ENCODE measurements around the gene TRAF3.

Gene TRAF3

DNA sequence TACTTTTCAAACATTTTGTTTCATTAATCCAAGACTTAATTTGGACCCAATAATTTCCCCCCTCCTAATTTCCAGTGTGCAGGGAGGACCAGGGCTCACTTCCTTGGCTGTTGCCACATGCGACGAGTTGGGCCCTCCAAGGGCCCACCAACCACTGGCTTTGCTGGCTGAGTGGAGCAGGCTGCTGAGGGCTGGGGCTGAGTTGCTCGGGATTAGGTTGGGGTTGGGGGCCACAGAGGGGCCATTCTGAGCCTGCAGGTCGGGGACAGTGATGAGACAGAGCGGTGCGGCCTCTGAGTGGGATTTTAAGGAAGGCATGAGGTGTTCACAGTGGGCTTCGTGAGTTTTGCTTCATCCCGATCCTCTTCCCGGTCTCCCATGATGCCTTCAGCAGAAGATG lies 6.1 kb upstream of the TRAF3 start:
- Histone ChIP-seq H3K27me3 (replicated peaks) (no peaks in the 10 kb centered on the region), H3K4me3 (ENCODE audit: low read depth, low read length) (no peak overlapping the region), H3K36me3 (replicated peaks) (no peaks in the 10 kb centered on the region), H3K27ac (no peak overlapping the region)
- in situ Hi-C loops (cut with HindIII; ENCODE audit: low pct_ligation_motif_present, low sequenced_read_pairs) = no loop called here
- TF ChIP-seq, protein P1, sequence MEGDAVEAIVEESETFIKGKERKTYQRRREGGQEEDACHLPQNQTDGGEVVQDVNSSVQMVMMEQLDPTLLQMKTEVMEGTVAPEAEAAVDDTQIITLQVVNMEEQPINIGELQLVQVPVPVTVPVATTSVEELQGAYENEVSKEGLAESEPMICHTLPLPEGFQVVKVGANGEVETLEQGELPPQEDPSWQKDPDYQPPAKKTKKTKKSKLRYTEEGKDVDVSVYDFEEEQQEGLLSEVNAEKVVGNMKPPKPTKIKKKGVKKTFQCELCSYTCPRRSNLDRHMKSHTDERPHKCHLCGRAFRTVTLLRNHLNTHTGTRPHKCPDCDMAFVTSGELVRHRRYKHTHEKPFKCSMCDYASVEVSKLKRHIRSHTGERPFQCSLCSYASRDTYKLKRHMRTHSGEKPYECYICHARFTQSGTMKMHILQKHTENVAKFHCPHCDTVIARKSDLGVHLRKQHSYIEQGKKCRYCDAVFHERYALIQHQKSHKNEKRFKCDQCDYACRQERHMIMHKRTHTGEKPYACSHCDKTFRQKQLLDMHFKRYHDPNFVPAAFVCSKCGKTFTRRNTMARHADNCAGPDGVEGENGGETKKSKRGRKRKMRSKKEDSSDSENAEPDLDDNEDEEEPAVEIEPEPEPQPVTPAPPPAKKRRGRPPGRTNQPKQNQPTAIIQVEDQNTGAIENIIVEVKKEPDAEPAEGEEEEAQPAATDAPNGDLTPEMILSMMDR (IDR thresholded peaks at IDR 0.05; ENCODE audit: low read depth, low read length, missing control alignments) = no peak
- DNase-seq = no peak

DNA sequence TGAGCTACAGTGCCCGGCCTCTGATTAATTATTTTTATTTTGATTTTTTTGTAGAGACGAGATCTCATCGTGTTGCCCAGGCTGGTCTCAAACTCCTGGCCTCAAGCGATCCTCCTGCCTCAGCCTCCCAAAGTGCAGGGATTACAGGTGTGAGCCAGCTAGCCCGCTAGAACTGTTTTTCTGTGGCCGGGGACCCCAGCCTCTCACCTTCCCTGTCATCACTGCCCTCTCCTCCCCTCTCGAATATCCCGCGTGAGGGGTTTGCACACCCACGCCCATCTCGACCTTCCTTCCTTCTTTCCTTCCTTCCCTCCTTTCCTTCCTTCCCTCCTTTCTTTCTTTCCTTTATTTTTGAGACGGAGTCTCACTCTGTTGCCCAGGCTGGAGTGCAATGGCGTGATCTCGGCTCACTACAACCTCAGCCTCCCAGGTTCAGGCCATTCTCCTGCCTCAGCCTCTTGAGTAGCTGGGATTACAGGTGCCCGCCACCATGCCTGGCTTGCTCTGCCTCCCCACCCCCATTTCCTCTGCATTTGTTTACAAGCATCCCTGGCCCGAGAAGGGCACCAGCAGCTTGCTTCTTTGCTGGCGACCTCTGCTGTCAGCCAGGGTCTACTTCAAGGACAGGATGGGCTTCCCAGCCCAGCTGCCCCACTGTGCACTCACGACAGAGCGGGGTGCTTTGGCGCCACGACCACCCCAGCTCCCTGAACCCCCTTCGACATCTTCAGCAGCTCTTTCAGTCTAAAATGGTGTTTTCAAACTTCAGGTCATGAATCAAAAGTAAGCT lies 4.3 kb upstream of the TRAF3 start:
- H3K4me3 ChIP-seq (ENCODE audit: low read depth, low read length) = no peak overlapping the region
- no peak for DNase-seq
- H3K36me3 ChIP-seq (replicated peaks) = no peaks in the 10 kb centered on the region
- H3K27me3 ChIP-seq (replicated peaks) = no peaks in the 10 kb centered on the region
- TF ChIP-seq, protein P1 (IDR thresholded peaks at IDR 0.05; ENCODE audit: low read depth, low read length, missing control alignments) = peak; percentile 57
- in situ Hi-C loops (cut with HindIII; ENCODE audit: low pct_ligation_motif_present, low sequenced_read_pairs) = no loop called here
- no peak overlapping the region for H3K27ac ChIP-seq

DNA sequence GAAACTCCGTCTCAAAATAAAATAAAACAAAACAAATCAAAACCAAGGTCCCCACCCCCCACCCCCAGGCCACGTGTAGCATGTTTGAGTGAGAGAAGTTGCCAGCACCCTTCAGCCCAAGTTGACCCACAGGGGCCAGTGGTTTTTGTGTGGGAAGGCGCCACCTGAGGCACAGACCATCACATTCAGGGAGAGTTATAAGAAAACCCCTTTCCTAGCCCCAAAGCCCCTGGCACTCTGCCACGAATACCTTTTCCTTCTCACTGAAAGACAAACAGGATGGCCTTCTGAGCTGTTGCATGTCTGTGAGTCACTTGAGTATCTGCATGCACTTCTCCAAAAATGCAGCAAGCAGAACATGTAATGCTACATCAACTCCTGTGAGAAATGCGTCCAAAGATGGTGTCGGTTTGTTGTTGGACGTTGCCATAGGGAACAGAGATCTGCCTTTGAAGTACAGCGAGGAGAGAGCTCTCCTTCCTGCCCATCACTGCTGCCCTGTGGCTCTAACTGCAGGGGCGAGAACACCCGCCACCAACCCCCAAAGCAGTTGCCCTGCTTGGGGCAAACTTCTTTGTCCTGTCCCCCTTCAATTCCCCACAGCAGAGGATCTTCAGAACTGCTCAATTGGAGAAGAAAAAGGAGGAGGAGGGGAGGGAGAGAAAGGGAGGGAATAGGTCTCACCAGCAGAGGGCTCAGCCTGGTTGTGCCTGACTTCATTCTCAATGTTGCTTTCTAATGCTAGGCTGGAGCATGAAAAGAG lies 2.7 kb upstream of the TRAF3 start:
- in situ Hi-C loops (cut with HindIII; ENCODE audit: low pct_ligation_motif_present, low sequenced_read_pairs) = no loop called here
- Histone ChIP-seq H3K36me3 (replicated peaks) (no peaks in the 10 kb centered on the region), H3K27ac (peak overlapping the region; percentile 68), H3K4me3 (ENCODE audit: low read depth, low read length) (peak overlapping the region; percentile 0), H3K27me3 (replicated peaks) (no peaks in the 10 kb centered on the region)
- DNase-seq = peak; percentile 89
- TF ChIP-seq, protein P1 (IDR thresholded peaks at IDR 0.05; ENCODE audit: low read depth, low read length, missing control alignments) = peak; percentile 91

DNA sequence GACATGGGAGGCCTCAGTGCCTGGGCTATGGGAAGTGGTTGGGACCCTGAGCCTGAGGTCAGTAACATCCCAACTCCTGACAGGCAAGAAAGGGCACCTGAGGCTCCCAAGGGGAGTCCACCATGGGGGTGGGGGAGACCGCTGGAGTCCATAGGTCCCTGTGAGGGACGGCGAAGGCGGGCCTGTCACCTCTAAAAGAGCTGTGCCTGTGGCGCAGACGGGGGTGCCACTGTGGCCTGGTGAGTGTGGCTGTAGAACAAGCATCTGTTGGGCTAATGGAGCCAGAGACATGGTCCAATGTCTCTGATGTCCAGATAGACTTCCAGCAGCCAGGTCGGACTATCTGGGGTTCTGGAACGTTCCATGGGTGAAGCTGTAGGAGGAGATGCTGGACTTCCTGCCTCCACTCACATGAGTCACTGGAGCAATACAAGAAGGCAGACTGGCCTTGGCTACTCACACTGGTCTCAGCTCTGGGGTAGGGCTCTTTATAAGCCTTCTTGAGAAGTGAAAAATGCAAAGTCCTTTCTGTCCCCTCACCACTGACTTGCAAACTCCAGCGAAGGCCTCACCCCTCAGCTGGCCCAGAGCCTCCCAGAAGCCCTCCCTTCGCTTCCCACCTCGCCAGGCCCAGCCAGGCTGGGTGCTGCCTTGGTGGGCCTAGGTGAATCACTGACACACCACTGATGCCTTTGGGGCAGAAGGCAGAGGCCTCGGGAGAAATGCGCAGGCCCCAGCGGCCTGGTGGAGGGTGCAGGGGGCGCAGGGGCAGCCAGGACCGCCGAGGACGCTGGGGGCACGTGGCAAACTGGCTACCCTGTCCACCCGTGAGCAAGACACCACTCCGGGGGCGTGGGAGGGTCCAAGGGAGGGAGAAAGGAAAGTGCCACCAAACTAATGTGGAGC lies 1.1 kb upstream of the TRAF3 start:
- no peaks in the 10 kb centered on the region for H3K27me3 ChIP-seq (replicated peaks)
- H3K36me3 ChIP-seq (replicated peaks) = no peaks in the 10 kb centered on the region
- H3K27ac ChIP-seq = peak overlapping the region; percentile 68
- TF ChIP-seq, protein P1 (IDR thresholded peaks at IDR 0.05; ENCODE audit: low read depth, low read length, missing control alignments) = peak; percentile 7
- peak; percentile 76 for DNase-seq
- in situ Hi-C loops (cut with HindIII; ENCODE audit: low pct_ligation_motif_present, low sequenced_read_pairs) = no loop called here
- no peak overlapping the region for H3K4me3 ChIP-seq (ENCODE audit: low read depth, low read length)

DNA sequence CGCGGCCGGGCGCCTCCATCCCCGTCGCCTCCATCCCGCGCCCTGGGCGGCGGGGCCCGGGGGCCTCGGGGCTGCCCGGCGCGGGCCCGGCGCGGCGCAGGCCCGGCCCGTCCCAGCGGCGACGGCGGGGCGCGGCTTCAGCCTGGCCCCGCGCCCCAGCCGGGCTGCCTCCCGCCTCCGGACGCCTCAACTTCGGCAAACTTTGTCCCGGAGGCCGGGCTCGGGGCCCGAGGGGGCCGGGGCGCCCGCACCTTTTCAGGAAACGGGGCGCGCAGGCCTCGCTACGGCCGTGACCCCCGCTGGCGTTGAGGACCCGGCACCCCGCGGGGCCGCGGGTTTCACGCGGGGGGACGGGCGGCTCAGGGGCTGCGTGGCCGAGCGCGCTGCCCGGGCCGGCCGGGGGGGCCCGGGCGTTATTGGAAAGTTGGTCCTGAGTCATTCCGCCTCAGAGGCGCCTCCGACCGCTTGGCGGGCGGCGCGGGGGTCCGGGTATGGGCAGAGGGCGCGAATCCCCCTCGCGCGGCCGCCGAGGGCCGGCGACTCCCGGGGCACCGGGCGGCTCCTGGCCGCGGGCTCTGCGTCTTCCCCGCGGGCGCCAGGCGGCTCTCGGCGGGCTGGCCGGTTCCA lies 575 bp downstream of the TRAF3 start:
- Histone ChIP-seq H3K36me3 (replicated peaks) (no peaks in the 10 kb centered on the region), H3K4me3 (ENCODE audit: low read depth, low read length) (peak overlapping the region; percentile 70), H3K27me3 (replicated peaks) (no peaks in the 10 kb centered on the region), H3K27ac (peak overlapping the region; percentile 85)
- in situ Hi-C loops (cut with HindIII; ENCODE audit: low pct_ligation_motif_present, low sequenced_read_pairs) = no loop called here
- DNase-seq = no peak
- TF ChIP-seq, protein P1 (IDR thresholded peaks at IDR 0.05; ENCODE audit: low read depth, low read length, missing control alignments) = no peak
